Hindlimb muscle (tissue), 1 donor: ENCODE results near the gene ZBTB17. TPM values are rescaled to one million over a fixed set of nuclear protein-coding genes. Genes with fewer than 3 reads are reported as not detected.
"Not testable (repeated sequence)": the region's sequence is repeated elsewhere in the genome, so short reads cannot be mapped to it uniquely, and the experiment has no call there.

Source experiments
- DNase-seq: peaks from one replicate; pipeline ENCODE4 v3.0.0-alpha.2; 2013
- polyA plus RNA-seq: library from polyadenylated mRNA; unstranded; fragments of 120-200 nt; gene quantifications from one replicate; pipeline ENCODE4 v1.2.1, GENCODE V29; 2013; ENCODE audit not compliant: insufficient read length

ZBTB17 gene
- polyA plus RNA-seq, 1 donor = 24.5 TPM

- not testable (repeated sequence) for DNase-seq
These were observed 82.9 kb downstream of the ZBTB17 start for GRCh38 chr1:15892857-15893599.

Other genes starting within 250 kb of the ZBTB17 start
- 7.2 TPM for gene SLC25A34, start 239.8 kb downstream of the ZBTB17 start, polyA plus RNA-seq
- gene TMEM82, start 233.6 kb downstream of the ZBTB17 start, polyA plus RNA-seq = not detected
- gene FBLIM1, start 217.3 kb downstream of the ZBTB17 start, polyA plus RNA-seq = 30.5 TPM
- 1.6 TPM for gene UQCRHL, start 168.5 kb downstream of the ZBTB17 start, polyA plus RNA-seq
- 38.3 TPM for gene SPEN, start 128.4 kb downstream of the ZBTB17 start, polyA plus RNA-seq
- not detected for gene SRARP, start 28.1 kb upstream of the ZBTB17 start, polyA plus RNA-seq
- gene HSPB7, start 41.9 kb upstream of the ZBTB17 start, polyA plus RNA-seq = 91.3 TPM
- 1.6 TPM for gene CLCNKA, start 45.9 kb upstream of the ZBTB17 start, polyA plus RNA-seq
- not detected for gene CLCNKB, start 67.7 kb upstream of the ZBTB17 start, polyA plus RNA-seq
- gene FAM131C, start 97.5 kb upstream of the ZBTB17 start, polyA plus RNA-seq = not detected
- 8.9 TPM for gene EPHA2, start 180.0 kb upstream of the ZBTB17 start, polyA plus RNA-seq
- 4.3 TPM for gene ARHGEF19, start 236.6 kb upstream of the ZBTB17 start, polyA plus RNA-seq